Stimulated activated CD4-positive, alpha-beta T cell treated with anti-CD3 and anti-CD28 coated beads, Interleukin-1b, Interleukin-23, amount 100 ng/mL, for 24 hours (primary cell): ENCODE data around the gene CCDC172.

Experiments used
- DNase-seq, 4 experiments: peaks; one replicate each; pipeline ENCODE4 v3.0.0-alpha.2; 2020; ENCODE audit warnings: low read depth in 4 of 4, low spot score in 1 of 4

Gene CCDC172

DNA sequence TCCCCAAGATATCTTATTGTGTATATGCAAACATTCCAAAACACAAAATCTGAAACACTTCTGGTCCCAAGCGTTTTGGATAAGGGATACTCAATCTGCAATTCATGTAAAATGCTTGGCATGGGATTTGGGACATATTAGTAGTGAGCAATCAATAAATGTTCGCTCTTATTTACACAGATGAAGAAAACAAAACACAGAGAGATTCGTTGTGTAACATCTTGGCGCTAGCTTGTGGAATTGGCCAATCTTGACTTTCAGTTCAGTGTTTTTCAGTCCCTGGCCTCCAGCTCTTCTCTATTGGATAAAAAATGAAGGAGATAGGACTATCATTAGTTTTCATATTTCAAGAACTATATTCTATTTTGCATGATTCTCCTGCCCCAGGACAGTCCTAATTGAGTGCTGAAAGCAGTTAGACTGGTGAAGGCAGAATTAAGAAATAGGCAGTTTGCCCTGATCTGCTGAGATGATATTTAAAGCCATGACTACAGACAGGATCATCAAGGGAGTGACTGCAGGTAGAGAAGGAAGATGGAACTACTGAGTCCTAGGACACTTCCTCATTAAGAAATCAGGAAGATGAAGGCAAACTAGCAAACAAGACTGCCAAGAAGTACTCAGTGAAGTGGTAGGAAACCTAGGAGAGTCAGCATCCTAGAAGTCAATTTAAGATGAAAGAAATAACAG is 105.2 kb downstream of the CCDC172 start:
- DNase-seq = no peak
